Fibroblast of the conjunctiva (primary cell): ENCODE measurements around the gene ZNF3.
A peak's percentile ranks its signal among the peaks of the same experiment; 100 is the strongest.

Source experiments
- DNase-seq: peaks from one replicate; pipeline ENCODE4 v3.0.0-alpha.2; 2010; ENCODE audit warnings: low read depth

The ZNF3 gene

DNA sequence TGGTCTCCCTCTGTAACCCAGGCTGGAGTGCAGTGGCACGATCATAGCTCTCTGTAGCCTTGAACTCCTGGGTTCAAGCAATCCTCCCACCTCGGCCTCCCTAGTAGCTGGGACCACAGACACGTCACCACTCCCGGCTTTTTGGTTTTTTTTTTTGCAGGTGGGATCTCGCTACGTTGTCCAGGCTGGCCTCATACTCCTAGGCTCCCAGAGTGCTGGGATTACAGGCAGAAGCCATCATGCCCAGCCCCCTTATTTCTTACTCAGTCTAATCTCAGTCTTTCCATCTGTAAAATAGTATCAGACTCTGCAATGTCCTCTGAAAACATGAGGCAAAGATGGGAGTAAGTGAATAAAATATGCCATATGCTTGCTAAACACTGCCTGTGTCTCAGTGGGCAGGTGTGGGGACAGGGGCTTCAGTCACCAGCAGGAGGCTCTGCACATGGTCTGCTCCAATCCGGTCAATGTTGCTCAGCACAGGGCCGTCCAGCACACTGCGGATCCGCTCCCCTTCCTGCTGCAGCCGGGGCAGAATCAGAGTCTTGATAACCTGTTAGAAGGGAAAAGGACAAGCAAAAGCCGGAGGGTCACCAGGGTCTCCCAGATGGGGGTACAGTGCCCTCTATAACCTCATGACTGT lies 28.1 kb upstream of the ZNF3 start:
- DNase-seq = no peak

DNA sequence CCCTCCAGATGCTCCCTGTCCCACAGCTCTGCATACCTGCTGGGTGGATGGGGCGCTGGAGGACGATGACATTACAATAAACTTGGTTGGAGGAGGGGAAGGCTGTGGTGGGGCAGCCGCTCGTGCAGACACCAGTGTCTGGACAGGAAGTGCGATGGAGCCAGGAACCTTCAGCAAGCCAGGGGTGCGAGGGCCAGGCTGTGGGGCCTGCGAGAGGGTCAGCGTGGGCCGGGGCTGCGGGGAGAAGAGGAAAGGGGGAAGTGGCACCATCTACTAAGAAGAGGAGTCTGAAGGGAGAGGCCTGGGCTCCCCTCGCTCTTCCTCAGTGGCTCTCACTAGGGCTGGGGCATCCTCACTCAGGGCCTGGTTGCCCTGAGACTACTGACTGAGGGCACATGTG lies 26.4 kb upstream of the ZNF3 start:
- no peak for DNase-seq

DNA sequence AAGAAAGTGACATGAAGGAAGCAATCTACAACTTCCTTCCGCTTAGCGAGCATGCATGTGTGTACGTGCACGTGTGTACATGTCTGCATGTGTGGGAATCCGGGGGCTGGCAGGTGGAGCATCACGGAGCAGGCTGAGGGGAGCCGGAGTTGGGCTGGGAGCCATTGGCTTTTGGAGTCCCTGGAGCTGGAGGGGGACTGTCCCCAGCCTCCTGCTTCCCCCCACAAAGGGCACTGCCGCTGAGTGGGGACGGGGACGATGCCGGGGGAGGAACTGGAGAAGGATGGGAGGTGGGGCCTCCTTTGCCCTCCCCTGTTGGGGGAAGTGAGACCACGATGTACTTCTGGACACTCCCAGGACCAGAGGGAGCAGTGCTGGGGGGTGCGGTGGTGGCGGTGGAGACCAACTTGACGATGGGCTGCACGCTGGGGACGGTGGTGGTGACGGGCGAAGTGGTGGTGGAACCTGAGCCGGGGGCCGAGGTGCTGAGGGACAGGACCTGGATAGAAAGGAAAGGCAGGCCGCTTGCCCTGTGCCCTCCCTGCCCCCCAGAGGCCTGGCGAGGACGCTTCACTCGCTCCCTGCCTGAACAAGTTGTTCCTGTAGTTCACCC lies 25.7 kb upstream of the ZNF3 start:
- DNase-seq = no peak

DNA sequence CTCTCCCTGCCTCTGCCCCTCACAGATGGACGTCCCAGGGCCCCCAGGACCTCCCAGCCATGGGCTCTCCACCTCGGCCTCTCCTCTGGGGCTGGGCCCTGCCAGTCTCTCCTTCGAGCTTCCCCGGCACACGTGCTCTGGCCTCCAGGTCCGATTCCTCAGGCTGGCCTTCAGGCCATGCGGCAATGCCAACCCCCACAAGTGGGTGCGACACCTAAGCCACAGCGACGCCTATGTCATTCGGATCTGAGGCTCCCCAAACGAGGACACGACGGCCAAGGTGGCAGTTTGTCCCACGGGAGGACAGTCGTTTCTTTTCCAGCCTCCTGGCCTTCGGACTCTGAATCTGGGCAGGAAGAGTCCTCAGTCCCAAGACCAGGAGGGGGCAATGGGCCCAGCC lies 25.1 kb upstream of the ZNF3 start:
- no peak for DNase-seq

DNA sequence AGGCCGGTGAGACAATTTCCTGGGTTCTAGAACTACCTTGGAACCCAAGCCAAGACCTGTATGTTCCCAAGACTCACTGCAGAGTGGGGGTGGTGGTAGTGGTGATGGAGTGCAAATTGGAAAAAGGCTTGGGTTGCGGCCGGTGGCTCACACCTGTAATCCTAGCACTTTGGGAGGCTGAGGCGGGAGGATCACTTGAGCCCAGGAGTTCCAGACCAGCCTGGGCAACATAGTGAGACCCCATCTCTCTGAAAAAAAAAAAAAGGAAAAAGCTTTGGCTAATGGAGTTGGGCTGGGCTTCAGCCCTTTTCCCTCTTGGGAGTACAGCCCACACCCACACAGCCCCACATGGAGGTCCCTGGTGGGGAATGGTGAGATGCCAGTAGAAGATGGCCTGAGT lies 24.0 kb upstream of the ZNF3 start:
- DNase-seq = no peak

DNA sequence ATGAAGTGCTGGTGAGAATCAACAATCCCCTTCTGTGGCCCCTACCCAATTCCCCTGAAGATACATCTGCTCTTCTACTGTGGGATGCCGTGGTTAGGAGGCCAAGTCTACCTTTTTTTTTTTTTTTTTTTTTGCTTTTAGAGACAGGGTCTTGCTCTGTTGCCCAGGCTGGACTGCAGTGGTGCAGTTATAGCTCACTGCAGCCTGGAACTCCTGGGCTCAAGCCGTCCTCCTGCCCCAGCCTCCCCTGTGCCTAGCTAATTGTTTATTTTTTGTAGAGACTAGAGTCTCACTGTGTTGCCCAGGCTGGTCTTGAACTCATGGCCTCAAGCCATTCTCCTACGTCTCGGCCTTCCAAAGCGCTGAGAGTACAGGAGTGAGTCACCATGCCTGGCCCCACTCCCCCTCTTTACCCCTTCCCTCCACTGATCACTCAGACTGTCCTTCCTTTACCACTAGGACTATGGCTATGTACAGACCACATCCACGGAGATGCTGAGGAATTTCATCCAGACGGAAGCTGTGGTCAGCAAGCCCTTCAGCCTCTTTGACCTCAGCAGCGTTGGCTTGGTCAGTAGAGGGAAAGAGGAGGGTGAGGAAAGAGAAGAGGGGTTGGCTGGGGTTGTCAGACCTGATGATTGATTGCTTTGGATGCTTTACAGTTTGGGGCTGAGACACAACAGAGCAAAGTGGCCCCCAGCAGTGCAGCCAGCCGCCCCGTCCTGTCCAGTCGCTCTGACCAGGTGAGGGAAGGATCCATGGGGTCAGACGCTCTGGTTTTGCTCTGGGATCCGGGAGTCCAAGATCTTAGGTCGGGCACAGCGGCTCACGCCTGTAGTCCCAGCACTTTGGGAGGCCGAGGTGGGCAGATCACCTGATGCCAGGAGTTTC lies 21.7 kb upstream of the ZNF3 start:
- no peak for DNase-seq

DNA sequence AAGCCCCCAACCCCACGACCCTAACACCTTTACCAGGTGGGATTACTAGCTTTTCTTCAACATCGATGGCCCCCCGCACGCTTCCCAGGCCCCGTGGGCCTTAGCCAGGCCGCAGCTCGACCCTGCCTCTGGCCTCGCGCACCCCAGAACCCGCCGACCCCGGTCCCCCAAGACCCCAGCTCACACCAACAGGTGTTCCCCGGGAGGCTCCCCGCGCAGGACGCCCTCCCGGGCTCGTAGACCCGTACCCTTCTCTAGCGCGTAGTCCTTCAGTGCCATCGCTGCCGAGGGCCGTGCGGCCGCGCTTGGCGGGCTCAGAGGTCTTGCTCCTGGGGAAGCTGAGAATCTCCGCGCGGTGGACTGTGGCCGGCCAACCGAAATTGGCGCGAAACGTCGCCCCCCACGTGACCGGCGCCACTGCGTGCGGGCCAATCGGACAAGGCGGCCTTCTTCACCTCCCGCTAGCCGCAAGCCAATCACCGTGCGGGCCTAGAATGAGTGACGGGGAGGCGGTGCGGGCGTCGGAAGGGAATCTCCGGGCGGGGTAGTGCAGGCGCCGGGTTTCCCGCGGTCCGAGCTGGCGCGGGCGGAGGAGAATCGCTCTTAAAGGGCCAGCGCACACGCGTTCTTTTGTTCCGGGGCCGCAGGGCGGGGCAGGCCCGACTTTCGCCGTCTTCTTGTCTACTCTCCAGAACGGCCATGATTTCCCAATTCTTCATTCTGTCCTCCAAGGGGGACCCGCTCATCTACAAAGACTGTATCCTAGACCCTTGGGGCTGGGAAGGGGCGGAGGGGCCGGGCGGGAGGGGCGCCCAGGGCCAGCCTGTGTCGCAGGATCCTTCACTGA lies 19.7 kb upstream of the ZNF3 start, which contains the start of the genes AP4M1 and MCM7:
Gene AP4M1, plus strand, starts transcription at position 628 of the 847 bp plus-strand sequence. Its CDS starts 72 bp downstream, at position 700.
Gene MCM7, minus strand, starts transcription at position 382 of the 847 bp plus-strand sequence. Its CDS starts 103 bp downstream, at position 279.
- DNase-seq = peak; percentile 97

DNA sequence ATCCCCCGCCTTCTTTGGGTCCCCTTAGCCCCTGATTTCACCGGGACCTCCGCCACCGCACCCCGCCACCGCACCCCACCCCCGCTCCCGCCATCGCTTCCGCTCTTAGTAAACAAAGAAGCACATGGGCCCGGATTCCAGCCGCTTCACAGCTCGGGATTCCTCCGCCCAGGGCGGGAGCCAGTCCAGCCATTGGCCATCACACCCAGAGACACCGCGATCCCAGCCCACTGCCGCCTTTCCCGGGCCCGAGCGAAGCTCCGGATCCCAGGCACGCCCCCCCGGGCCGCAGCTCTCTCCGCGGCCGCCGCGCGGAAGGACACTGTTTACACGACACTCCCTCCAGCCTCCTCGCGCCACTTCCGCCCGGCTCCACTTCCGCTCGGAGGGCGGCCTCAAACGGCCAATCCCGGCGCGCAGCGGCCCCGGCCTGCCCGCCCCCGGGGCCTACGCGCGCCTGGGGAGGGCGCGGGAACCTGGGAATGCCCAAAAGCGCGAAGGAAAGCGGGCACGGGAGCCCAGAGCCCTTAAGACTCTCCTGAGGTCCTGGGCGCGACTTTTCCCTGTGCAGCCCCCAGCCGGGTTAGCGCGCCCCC lies 19.0 kb upstream of the ZNF3 start:
- DNase-seq = peak; percentile 88

DNA sequence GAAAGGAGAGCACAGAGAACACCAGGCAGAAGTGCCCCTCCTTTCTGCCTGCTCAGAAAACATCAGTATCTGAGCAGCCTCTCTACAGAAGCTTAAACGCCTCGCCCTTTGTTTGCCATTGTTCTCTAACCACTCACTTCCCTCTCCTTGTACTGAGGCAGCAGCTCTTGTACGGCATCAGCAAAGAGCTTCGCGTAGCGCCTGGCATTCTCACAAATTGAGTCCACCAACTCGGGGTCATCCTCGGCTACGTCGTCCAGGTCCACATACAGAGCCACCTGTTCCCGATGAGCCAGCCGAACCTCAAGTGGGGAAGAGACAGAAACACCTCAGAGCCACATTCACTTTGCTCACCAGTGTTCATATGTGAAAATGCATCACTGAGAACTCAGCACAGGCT lies 17.9 kb upstream of the ZNF3 start:
- DNase-seq = no peak

DNA sequence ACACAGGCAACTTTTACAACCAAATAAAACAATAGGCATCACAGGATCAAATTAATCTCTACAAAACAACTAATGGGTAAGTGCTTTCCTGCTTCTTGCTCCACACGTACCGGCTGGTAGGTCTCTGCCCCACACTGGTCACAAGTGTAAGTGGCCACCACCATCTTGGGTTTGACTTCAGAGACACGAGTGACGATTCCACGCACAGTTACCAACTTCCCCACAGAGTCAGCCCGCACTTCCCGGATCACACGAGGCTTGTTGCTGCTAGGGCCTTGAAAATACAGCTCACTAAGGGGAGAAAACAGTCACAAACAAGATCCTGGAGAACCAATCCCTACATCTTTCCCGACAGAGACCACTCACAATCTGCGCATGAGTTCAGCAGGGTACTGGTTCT lies 17.4 kb upstream of the ZNF3 start:
- DNase-seq = no peak

DNA sequence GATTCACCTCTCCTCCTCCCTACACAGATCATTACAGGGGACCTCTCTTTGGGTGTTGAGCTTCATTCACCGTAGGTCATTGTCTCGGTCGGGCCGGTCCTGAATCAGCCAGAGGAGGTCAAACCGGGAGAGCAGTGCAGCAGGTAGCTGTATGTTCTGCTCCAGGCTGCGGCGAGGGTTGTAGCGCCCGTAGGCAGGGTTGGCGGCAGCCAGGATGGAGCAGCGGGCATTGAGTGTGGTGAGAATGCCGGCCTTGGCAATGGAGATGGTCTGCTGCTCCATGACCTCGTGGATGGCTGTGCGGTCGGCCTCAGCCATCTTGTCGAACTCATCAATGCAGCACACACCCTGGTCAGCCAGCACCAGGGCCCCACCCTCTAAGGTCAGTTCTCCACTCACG lies 14.2 kb upstream of the ZNF3 start:
- no peak for DNase-seq

DNA sequence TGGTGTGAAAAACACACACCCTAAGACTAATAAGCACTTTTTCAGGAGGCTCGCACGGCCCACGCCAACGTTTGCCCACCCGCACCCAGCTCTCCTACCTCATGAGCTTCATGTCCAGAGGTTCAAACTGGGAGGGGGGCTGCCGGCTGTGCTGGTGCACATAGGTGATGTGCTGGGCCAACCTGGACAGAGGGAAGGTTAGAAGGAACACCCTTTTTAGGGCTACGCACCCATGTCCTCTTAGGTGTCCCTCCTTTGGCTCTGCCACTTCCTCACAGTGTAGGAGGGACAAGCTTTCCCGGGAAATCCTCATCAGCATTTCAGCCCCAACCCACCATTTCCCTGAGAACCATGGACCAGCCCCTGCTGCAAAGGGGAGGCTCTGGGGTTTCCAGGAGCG lies 13.8 kb upstream of the ZNF3 start:
- no peak for DNase-seq

DNA sequence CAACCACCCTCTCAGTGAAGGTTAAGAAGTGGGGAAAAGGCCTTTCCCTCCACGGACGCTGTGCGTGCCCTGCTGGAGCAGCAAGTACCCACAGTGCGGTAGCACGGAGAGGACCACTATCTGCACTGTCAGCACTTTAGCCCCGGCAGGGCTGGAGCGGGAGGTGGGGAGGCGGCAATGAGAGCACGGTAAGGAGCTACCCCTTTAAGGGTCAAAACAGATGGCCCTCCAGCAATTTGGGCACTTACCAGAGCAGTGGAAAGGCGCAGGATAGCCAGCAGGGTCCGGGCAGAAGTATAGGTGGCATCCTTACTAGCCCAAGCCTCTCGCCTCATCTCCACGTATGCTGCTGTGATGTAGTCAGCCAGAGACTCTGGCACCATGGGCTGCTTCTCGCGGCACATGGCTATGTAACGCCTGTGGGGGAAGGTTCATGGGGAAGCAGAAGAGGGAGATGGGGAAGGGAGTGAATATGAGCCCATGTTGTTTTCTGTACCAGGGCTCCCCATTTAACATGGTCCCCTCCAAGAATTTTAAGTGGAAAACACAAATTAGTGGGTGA lies 12.5 kb upstream of the ZNF3 start:
- DNase-seq = no peak

DNA sequence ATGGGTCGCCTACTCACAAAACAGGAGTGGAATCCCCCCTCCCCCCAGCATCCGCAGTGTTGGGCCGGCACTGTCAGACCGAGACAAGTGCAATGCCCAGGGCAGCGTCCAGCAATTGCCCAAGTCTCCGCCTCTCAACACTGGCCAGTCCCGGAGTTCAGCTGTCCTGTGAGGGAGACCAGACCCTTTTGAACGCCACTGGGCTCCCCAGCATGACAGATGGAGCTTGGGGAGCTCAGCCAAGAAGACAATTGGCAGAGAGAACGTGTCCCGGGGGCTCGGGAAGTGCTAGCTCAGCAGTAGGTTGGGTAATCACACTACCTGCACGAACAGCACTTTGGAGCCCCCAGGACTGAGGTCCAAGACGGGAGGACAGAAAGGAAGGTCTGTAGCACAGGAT lies 12.0 kb upstream of the ZNF3 start:
- no peak for DNase-seq

DNA sequence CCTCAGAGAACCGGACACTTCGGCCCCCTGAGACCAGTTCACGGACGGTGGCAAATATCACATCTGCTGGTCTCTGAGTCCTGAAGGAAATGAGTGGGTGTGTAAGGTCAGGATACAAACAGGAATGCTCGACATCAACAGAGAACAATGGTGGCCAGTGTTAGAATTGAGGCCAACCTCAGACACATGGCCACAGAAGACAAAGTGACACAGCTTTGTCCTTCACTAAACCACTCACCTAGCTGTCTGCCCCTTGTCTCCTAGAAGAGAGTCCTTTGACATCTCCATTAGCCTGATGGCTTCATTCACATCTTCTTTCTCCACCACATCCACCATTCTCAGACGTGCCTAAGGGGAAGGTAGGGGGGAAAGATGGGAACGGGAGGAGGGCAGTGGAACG lies 11.5 kb upstream of the ZNF3 start:
- no peak for DNase-seq

DNA sequence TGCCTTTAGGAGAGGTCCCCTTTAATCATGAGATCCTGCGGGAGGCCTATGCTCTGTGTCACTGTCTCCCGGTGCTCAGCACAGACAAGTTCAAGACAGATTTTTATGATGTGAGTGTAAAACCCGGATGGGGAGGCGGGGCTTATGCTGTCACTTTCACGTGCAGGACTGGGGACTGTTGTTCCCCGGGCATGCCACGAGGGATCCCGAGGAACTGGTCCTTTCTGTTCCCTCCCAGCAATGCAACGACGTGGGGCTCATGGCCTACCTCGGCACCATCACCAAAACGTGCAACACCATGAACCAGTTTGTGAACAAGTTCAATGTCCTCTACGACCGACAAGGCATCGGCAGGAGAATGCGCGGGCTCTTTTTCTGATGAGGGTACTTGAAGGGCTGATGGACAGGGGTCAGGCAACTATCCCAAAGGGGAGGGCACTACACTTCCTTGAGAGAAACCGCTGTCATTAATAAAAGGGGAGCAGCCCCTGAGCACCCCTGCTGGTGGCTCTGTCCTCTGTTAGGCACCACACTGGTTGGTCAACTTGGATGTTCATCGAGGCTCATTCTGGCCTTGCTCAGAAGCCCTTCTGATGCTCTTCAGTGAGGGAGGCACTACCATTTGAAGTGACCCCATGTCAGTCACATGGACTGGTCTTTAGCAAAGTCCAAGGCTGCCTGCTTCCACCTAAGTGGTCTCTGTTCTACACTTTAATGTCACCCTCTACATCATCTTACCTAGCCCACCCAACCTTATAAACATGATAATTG lies 10.1 kb upstream of the ZNF3 start:
- no peak for DNase-seq

DNA sequence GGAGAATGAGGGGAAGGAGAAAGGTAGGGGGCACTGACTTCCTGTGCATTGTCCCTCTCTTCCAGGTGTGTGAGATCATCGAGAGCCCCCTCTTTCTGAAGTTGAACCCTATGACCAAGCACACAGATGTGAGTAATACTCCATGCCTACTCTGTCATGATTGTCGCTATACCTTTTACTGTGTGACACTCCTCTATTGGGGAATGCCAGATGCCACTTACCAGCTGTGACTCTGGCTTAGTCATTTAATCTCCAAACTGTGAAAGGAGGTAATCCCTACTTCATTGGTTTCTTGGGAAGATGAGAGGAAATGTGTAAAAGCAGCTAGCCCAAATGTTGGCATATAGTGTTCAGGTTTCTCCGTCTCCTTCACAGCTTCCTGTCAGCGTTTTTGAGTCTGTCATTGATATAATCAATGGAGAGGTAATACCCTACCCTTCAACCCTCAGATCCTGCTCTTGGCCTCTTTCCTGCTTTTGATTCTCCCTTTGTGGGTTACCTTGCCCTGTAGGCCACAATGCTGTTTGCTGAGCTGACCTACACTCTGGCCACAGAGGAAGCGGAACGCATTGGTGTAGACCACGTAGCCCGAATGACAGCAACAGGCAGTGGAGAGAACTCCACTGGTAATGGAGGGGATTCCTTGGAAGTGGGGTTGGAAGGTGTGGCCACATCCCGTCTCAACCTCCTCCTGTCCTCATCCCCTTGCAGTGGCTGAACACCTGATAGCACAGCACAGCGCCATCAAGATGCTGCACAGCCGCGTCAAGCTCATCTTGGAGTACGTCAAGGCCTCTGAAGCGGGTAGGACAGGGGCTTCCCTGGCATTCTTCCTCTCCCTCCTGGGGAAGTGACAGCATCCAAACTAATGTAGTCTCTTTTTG lies 9.2 kb upstream of the ZNF3 start:
- DNase-seq = no peak

DNA sequence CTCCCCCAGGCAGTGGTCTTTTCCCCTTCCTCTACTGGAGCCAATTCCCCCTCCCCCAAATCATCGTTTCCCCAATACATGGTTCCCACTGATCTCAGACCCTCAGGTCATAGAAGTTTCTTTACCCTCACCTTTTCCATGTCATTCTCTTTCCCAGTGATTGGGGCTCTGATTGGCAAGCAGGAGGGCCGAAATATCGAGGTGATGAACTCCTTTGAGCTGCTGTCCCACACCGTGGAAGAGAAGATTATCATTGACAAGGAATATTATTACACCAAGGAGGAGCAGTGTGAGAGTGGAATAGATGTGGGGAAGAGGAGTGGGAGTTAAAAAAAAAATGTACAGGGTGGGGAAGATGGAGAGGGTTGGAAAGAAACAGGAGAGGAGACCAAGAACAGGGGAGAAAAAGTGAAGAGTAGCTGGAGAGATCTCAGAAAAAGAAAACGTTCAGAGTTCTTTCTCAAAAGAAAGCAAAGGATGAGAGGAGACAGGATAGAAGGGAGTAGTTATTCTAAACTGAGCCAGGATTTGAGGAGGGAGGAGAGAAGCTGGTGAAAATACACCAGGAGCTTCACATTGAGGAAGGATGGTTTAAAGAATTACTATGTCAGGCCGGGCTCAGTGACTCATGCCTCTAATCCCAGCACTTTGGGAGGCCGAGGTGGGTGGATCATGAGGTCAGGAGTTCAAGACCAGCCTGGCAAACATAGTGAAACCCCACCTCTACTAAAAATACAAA lies 8.1 kb upstream of the ZNF3 start:
- no peak for DNase-seq
